PC-9 (cell line): Measurements from ENCODE around the gene GPC5. TPM values are rescaled to one million over a fixed set of nuclear protein-coding genes. Genes with fewer than 3 reads are reported as not detected.

Experiments
- BruUV-seq: library from RNA; stranded (reverse); fragments of 400-500 nt; replicated peaks from 2 replicates; lab custom pipeline; 2021; lab: Mats Ljungman, UMichigan
- CTCF ChIA-PET: fragments of 300-600 bp; sonication (Branson Sonifier 250); formaldehyde crosslinking; loops from one replicate; lab custom pipeline; 2022; ENCODE audit warnings: antibody characterized with exemption; lab: Charles Lee
- POLR2A ChIA-PET: fragments of 300-600 bp; sonication (Branson Sonifier 250); formaldehyde crosslinking; loops from one replicate; lab custom pipeline; 2022; ENCODE audit warnings: antibody characterized with exemption; ENCODE audit not compliant: unreplicated experiment; lab: Charles Lee
- DNase-seq, 2 experiments: peaks; one replicate each; pipeline versions ENCODE4 v3.0.0 to v3.0.0-alpha.2; 2015 to 2022; ENCODE audit warnings: mixed read lengths in 1 of 2
- H2AFZ ChIP-seq: fragments of 200-600 bp; sonication (generic); 2 replicates; pipeline ENCODE4 v1.8.1; 2017; ENCODE audit warnings: antibody characterized with exemption
- H3F3A ChIP-seq: fragments of 200-600 bp; sonication (generic); 2 replicates; pipeline ENCODE4 v1.8.1; 2017; ENCODE audit warnings: antibody characterized with exemption, mild to moderate bottlenecking, low read depth; ENCODE audit not compliant: insufficient read depth
- H3K27ac ChIP-seq: fragments of 200-600 bp; sonication (generic); 2 replicates; pipeline ENCODE4 v1.6.1; 2016; ENCODE audit warnings: mixed run types
- H3K27me3 ChIP-seq: fragments of 200-600 bp; sonication (generic); 2 replicates; pipeline ENCODE4 v1.6.1; 2016; ENCODE audit warnings: low read depth, mixed run types; ENCODE audit not compliant: insufficient read depth
- H3K36me3 ChIP-seq: fragments of 200-600 bp; sonication (generic); 2 replicates; pipeline ENCODE4 v1.6.1; 2016; ENCODE audit warnings: low read depth, mixed run types
- H3K4me1 ChIP-seq: fragments of 200-600 bp; sonication (generic); replicated peaks from 2 replicates; pipeline ENCODE4 v1.6.1; 2016; ENCODE audit warnings: mixed run types; ENCODE audit not compliant: insufficient read depth
- H3K4me2 ChIP-seq: fragments of 200-600 bp; sonication (generic); 2 replicates; pipeline ENCODE4 v1.6.1; 2017; ENCODE audit warnings: mixed run types
- H3K4me3 ChIP-seq: fragments of 200-600 bp; sonication (generic); 2 replicates; pipeline ENCODE4 v1.6.1; 2016; ENCODE audit warnings: mixed run types
- H3K79me2 ChIP-seq: fragments of 200-600 bp; sonication (generic); 2 replicates; pipeline ENCODE4 v1.6.1; 2017; ENCODE audit warnings: low read depth, mixed run types
- H3K9me2 ChIP-seq: fragments of 200-600 bp; sonication (generic); 2 replicates; pipeline ENCODE4 v1.8.1; 2017; ENCODE audit warnings: mild to moderate bottlenecking; ENCODE audit not compliant: insufficient read depth
- H3K9me3 ChIP-seq: fragments of 200-600 bp; sonication (generic); 2 replicates; pipeline ENCODE4 v1.8.1; 2016; ENCODE audit warnings: low read depth; ENCODE audit not compliant: insufficient read depth
- H4K20me1 ChIP-seq: fragments of 200-600 bp; sonication (generic); 2 replicates; pipeline ENCODE4 v1.8.1; 2017; ENCODE audit not compliant: insufficient read depth
- EZH2 ChIP-seq: fragments of 200-600 bp; sonication (generic); IDR thresholded peaks from 2 replicates; pipeline ENCODE4 v1.8.0; 2017; ENCODE audit warnings: antibody characterized with exemption, low read depth
- intact Hi-C: fragments of 100-400 bp; cut with micrococcal nuclease; formaldehyde crosslinking; loops from one replicate; pipeline ENCODE4 v1.10.0; 2022; ENCODE audit not compliant: unreplicated experiment
- total RNA-seq: library from RNA; stranded (reverse); gene quantifications from 2 replicates; pipeline ENCODE4 v1.2.3, GENCODE V29; 2021
- TF ChIP-seq, protein P1 (sequence below): fragments of 200-600 bp; sonication (generic); conservative IDR thresholded peaks from 2 replicates; pipeline ENCODE4 v1.6.1; 2017; ENCODE audit warnings: mixed run types, antibody characterized with exemption, mild to moderate bottlenecking, moderate library complexity

Gene GPC5
- total RNA-seq, 1 experiment from 2014 or later: not detected

DNA sequence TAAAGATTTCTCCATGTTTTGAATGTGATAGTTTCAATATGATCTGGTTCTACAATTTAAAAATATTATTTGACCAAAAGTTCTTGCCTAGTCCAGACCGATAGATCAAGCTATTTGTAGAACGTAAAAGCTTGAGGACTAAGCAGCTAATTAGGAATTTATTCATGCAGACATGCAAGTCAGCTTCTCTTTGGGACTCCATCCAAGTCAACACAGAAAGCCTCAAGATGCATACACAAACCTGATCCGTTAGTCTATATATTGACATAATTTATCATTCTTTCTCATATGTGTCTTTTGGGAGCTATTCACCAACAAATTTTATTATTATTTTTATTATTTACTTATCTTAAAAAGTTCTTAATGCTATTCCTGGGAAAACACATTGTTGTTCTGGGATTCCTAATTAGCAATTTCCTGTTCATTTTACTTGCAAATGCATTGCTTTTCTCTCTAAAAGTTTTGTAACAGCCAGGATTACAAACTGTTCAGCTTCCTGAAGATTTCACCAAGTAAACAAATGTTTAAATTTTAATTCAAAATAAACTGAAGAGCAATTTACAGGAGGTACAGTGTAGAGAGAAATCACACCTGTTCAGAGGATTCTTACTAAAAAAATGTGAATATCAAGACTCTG lies 375.3 kb downstream of the GPC5 start:
- TF ChIP-seq, protein P1, sequence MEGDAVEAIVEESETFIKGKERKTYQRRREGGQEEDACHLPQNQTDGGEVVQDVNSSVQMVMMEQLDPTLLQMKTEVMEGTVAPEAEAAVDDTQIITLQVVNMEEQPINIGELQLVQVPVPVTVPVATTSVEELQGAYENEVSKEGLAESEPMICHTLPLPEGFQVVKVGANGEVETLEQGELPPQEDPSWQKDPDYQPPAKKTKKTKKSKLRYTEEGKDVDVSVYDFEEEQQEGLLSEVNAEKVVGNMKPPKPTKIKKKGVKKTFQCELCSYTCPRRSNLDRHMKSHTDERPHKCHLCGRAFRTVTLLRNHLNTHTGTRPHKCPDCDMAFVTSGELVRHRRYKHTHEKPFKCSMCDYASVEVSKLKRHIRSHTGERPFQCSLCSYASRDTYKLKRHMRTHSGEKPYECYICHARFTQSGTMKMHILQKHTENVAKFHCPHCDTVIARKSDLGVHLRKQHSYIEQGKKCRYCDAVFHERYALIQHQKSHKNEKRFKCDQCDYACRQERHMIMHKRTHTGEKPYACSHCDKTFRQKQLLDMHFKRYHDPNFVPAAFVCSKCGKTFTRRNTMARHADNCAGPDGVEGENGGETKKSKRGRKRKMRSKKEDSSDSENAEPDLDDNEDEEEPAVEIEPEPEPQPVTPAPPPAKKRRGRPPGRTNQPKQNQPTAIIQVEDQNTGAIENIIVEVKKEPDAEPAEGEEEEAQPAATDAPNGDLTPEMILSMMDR: no peak
- no peak for TF ChIP-seq EZH2
- Histone ChIP-seq H3K4me3 (no peak overlapping the region), H4K20me1 (no peaks in the 10 kb centered on the region), H3K27ac (no peak overlapping the region), H3K27me3 (no peaks in the 10 kb centered on the region), H3K9me2 (no peaks in the 10 kb centered on the region), H3K4me2 (no peak overlapping the region), H3K4me1 (no peaks in the 10 kb centered on the region), H3K79me2 (no peaks in the 10 kb centered on the region), H3K36me3 (no peaks in the 10 kb centered on the region), H3K9me3 (no peaks in the 10 kb centered on the region), H3F3A (no peaks in the 10 kb centered on the region), H2AFZ (no peak overlapping the region)
- DNase-seq: no peak
- intact Hi-C loops: no loop called here
- POLR2A ChIA-PET: no interaction called here
- BruUV-seq: no TSS peak
- CTCF ChIA-PET: no interaction called here

DNA sequence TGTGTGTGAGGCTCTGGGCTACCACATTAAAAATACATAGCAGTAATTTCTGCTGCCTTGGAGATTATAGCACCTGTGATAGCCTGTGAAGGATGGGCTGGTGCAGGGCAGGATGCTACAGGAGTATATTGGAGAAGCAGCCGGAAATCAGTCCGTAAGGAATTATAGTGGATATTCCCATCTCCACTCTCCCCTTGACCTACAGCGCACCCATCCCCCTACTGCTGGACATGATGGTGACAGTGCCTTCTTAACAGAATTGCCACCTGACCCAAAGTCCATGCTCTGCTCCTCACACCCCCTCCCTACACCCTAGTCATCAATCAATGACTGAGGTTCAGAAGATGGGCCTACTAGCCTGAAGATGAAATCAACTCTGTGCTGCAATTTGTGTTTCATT lies 376.0 kb downstream of the GPC5 start:
- intact Hi-C loops: no loop called here
- Histone ChIP-seq H3K4me3 (no peak overlapping the region), H3K36me3 (no peaks in the 10 kb centered on the region), H3F3A (no peaks in the 10 kb centered on the region), H4K20me1 (no peaks in the 10 kb centered on the region), H2AFZ (no peak overlapping the region), H3K4me2 (no peak overlapping the region), H3K4me1 (no peaks in the 10 kb centered on the region), H3K27ac (no peak overlapping the region), H3K27me3 (no peaks in the 10 kb centered on the region), H3K79me2 (no peaks in the 10 kb centered on the region), H3K9me3 (no peaks in the 10 kb centered on the region), H3K9me2 (no peaks in the 10 kb centered on the region)
- no peak for DNase-seq
- no TSS peak for BruUV-seq
- TF ChIP-seq, protein P1: no peak
- TF ChIP-seq EZH2: no peak
- ChIA-PET POLR2A (no interaction called here), CTCF (no interaction called here)

DNA sequence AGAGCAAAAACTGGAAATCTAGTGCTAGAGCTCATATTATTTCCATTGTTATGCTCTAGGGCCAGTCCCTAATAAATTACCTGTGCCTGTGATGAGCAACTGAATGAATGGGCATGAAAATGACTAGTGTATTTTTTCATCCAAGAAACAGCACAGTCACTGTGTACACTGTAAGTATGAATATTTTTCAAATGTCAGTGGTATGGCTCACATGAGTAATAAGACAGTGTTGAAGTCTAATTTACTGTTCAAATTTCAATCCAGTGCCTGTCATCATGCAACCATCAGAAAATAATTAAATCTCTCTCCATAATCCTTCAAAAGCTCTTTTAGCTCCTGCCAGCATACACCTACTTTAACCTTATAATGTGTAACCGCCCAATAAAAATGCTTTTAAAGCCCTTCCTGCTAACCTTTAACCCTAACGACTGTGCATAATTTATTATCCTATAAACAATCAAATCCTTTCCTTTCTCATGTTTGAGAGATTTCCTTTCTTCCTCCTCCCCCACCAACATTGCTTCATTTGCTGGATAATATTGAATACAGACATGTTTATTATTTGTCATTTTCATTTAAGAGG lies 378.3 kb downstream of the GPC5 start:
- Histone ChIP-seq H3F3A (no peaks in the 10 kb centered on the region), H3K4me3 (no peak overlapping the region), H3K9me2 (no peaks in the 10 kb centered on the region), H3K4me2 (no peak overlapping the region), H3K9me3 (no peaks in the 10 kb centered on the region), H3K27ac (no peak overlapping the region), H2AFZ (no peak overlapping the region), H3K79me2 (no peaks in the 10 kb centered on the region), H3K27me3 (no peaks in the 10 kb centered on the region), H3K36me3 (no peaks in the 10 kb centered on the region), H3K4me1 (no peaks in the 10 kb centered on the region), H4K20me1 (no peaks in the 10 kb centered on the region)
- BruUV-seq: no TSS peak
- no peak for DNase-seq
- POLR2A ChIA-PET: no interaction called here
- CTCF ChIA-PET: no interaction called here
- TF ChIP-seq, protein P1: no peak
- TF ChIP-seq EZH2: no peak
- intact Hi-C loops: no loop called here
